Measurements from ENCODE around the gene MSANTD1.

MSANTD1 gene

GRCh38 chr4:3215733-3216132 lies 33.2 kb upstream of the MSANTD1 start:
- DNase-seq (ENCODE audit: low read depth in 2 of 2, low spot score in 1 of 2): no peak

GRCh38 chr4:3217266-3217665 lies 31.7 kb upstream of the MSANTD1 start:
- no peak for DNase-seq (ENCODE audit: low read depth in 2 of 2, low spot score in 1 of 2)

- DNase-seq (ENCODE audit: low read depth in 2 of 2, low spot score in 1 of 2): no peak
Observed at GRCh38 chr4:3217771-3218170, 31.2 kb upstream of the MSANTD1 start.

DNA sequence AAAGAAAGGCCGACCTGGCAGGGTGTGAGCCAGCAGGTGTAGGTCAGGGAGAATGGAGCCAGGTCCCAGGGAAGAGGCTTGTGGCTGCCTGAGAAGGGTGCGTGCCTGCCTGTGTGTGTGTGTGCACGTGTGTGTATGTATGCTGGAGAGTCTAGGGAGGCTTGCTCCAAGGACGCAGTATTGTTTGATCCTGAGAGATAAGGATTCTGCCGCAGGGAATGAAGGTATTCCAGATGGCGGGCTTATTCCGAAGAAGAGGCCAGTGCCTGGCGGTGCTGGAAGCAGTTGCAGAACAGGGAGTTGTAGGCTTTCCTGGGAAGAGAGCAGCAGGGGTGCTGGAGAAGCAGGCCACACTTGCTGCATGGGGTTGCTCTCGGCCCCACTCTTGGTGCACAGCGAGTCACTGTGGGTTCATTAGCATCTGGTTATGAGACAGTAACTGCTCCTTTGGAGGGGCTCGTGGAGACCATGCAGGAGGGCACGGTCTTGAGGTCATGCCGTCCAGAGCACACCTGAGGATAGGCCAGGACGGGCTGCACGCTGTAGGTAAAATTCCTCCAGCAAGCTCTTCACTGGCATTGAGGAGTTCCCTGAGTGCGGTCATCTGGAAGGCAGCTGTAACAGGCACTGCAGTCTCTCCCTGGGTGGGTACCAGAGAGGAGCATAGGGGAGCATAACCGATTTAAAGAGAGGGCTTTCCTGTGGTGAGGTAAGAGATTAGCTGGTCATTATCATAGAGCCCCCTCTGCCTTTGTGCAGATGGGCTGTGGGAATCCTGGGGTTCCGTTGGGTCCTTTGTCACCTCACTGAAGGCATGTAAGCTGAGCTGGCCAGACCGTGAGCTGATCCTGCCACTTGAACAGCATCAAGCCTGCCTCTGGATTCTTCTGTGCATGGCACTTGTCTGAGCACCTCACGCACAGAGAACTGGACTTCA lies 29.9 kb upstream of the MSANTD1 start:
- DNase-seq (ENCODE audit: low read depth in 2 of 2, low spot score in 1 of 2): no peak

- no peak for DNase-seq (ENCODE audit: low read depth in 2 of 2, low spot score in 1 of 2)
Observed at GRCh38 chr4:3219761-3220475, 29.0 kb upstream of the MSANTD1 start.

DNA sequence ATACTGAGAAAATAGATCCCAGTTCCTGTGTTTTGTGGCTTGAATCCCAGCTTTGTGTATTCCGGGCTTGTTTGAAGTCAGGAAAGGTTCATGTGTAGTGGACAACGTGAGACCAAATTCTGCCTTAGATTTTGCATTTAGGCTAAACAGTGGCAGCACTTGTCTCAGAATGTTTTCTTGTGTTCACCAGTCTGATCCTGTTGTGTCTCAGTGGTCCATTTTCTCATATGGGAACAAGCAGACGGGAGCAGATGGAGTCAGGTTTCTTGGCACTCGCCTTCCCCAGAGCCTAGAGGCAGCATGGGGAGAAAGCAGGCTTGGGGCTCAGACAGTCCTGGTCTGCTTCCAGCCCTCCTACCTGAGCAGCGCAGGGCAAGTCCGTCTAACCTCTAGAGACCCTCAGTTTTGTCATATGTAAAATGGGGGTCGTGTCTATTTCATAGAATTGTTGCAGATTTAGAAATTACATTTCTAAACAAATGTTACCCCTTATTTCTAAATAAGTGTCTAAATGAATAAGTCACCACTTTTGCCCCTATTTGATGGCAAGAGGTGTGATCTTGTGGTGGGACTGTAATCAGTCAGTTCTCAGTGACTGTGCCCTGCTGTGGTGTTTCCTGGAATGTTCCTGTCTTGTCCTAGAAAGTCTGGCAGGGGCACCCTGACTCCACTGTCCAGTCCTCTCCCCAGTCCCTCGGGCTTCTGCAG lies 28.3 kb upstream of the MSANTD1 start:
- DNase-seq (ENCODE audit: low read depth in 2 of 2, low spot score in 1 of 2): no peak

DNA sequence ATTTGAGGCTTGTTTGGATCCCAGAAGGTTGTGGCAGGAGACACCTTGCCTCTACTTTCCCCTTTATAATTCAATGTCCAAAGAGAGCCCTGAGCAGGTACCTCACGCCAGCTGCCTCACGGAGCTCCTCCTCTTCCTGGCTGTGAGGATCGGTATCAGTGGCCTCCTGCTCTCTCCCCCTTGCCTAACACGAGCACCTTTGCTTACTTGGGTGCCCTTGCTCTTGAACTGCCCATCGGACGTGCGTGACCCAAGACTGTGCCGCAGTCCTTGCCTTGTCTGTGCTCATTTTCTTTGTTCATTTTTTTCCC lies 27.8 kb upstream of the MSANTD1 start:
- no peak for DNase-seq (ENCODE audit: low read depth in 2 of 2, low spot score in 1 of 2)

DNA sequence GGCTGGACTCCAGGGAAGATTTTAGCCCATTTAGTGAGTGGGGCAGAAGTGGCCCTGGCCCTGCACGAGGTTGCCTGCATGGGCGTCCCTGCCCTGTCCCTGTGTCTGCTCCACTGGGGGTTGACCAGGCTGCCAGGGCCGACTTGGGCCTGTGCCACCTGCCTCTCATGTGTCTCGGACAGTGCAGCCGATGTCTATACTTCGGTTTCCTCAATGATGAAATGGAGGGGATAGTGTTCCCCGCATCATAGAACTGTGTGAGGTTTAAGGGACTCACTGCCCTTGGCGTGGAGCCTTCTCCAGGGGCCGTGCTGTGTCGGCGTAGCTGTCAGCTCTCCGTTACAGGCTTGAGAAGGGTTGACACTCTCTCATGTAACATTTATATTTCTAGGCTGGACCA lies 27.0 kb upstream of the MSANTD1 start:
- DNase-seq (ENCODE audit: low read depth in 2 of 2, low spot score in 1 of 2): no peak

DNA sequence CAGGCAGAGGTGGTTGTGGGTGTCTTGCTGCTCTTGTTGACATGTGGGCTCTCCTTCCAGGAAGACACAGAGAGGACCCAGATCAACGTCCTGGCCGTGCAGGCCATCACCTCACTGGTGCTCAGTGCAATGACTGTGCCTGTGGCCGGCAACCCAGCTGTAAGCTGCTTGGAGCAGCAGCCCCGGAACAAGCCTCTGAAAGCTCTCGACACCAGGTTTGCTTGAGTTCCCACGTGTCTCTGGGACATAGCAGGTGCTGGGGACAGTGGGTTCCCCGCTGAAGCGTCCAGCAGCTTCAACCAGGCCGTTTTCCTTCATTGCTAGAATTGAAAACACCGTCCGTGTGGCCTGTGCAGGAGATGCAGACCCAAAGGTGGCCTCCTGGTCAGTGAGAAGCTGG lies 25.6 kb upstream of the MSANTD1 start:
- no peak for DNase-seq (ENCODE audit: low read depth in 2 of 2, low spot score in 1 of 2)

GRCh38 chr4:3223956-3224748 lies 24.8 kb upstream of the MSANTD1 start:
- DNase-seq (ENCODE audit: low read depth in 2 of 2, low spot score in 1 of 2): no peak

DNA sequence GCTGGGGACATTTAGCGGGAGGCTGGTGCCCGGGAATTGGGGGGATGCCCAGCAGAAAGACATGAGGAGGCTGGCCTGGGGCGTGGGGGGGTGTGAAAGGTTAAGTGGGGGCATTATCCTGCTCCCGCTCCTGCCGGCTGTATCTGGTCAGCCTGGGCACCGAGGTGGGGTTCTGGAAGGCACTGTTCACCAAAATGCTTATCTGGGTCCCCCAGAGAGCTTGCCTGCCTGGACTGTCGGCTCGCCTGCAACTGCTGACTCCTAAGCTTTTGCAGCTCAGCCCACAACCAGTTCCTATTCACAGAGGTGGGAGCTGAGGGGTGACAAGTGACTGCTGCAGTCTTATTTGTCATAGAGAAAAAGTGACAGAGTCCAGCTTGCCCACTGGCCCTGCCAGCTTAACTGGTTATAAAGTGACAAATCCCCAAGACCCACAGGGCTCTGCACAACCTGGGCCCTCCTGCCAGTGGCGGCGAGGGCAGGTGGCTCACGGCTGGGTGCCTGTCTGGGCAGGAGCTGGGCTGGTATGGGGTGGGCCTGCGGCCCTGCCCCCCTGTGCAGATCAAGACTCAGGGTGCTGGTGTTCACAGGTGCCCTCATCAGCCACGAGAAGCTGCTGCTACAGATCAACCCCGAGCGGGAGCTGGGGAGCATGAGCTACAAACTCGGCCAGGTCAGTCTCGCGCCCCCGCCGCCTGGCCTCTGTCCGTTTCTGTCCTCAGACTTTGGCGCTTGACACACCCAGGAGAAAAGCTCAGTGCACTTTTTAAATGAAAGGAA lies 23.7 kb upstream of the MSANTD1 start:
- DNase-seq (ENCODE audit: low read depth in 2 of 2, low spot score in 1 of 2): no peak

DNA sequence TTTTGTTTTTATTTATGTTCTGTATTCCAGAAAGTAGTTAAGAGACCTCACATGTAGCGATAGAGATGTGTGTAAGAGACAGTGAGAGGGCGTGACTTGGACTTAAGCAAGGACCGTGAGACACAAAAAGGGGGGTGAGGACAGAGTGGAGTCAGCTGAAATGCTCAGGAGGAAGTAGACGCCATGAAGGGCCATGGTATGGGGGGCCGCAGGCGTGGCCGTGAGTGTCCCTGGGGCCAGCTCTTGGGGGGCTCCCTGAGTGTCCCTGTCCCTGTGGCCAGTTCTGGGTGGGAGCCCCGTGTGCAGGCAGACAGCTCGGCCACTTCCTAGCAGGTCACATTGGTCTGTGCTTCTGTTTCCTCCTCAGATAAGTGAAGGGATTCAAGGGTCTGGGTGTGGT lies 23.0 kb upstream of the MSANTD1 start:
- DNase-seq (ENCODE audit: low read depth in 2 of 2, low spot score in 1 of 2): no peak

GRCh38 chr4:3226467-3226866 lies 22.5 kb upstream of the MSANTD1 start:
- no peak for DNase-seq (ENCODE audit: low read depth in 2 of 2, low spot score in 1 of 2)

GRCh38 chr4:3226944-3227343 lies 22.0 kb upstream of the MSANTD1 start:
- DNase-seq (ENCODE audit: low read depth in 2 of 2, low spot score in 1 of 2): no peak

GRCh38 chr4:3227878-3228675 lies 20.9 kb upstream of the MSANTD1 start:
- DNase-seq (ENCODE audit: low read depth in 2 of 2, low spot score in 1 of 2): no peak

- DNase-seq (ENCODE audit: low read depth in 2 of 2, low spot score in 1 of 2): no peak
Observed at GRCh38 chr4:3228881-3229280, 20.1 kb upstream of the MSANTD1 start.

- DNase-seq (ENCODE audit: low read depth in 2 of 2, low spot score in 1 of 2): no peak
Observed at GRCh38 chr4:3229328-3229727, 19.6 kb upstream of the MSANTD1 start.

- DNase-seq (ENCODE audit: low read depth in 2 of 2, low spot score in 1 of 2): no peak
Observed at GRCh38 chr4:3229964-3230363, 19.0 kb upstream of the MSANTD1 start.

GRCh38 chr4:3231471-3231870 lies 17.5 kb upstream of the MSANTD1 start:
- DNase-seq (ENCODE audit: low read depth in 2 of 2, low spot score in 1 of 2): no peak

- no peak for DNase-seq (ENCODE audit: low read depth in 2 of 2, low spot score in 1 of 2)
Observed at GRCh38 chr4:3232001-3232400, 17.0 kb upstream of the MSANTD1 start.
